Coronary artery (tissue), 2 donors: ENCODE measurements around the gene MAP6.
A peak's percentile ranks its signal among the peaks of the same experiment; 100 is the strongest.

Experiments
- DNase-seq: peaks from one replicate; pipeline ENCODE4 v3.0.0-alpha.2; 2017; ENCODE audit warnings: low spot score
- H3K27ac ChIP-seq, 2 donors: fragments of 200-600 bp; sonication (generic); one replicate each; pipeline ENCODE4 v1.5.1; 2016 to 2019
- H3K4me3 ChIP-seq: fragments of 200-600 bp; sonication (generic); 2 replicates; pipeline ENCODE4 v1.5.1; 2016; ENCODE audit warnings: mild to moderate bottlenecking, moderate library complexity
- CTCF ChIP-seq: fragments of 200-600 bp; sonication (generic); IDR thresholded peaks from one replicate; pipeline ENCODE4 v1.5.1; 2019; ENCODE audit warnings: antibody characterized with exemption

The MAP6 gene

DNA sequence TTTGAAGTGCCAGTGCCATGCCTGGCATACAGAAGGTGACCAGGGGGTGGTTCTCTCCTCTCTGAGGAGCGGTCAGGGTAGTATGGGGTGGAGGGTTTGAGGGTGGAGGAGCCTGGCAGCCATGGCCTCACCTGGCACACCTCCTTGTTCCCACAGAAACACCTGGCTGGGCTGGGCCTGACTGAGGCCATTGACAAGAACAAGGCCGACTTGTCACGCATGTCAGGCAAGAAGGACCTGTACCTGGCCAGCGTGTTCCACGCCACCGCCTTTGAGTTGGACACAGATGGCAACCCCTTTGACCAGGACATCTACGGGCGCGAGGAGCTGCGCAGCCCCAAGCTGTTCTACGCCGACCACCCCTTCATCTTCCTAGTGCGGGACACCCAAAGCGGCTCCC is 97.2 kb downstream of the MAP6 start:
- Histone ChIP-seq H3K27ac (peak overlapping the region in 1 of 2 donors; percentile 6), H3K4me3 (no peak overlapping the region)
- no peak for TF ChIP-seq CTCF
- DNase-seq = no peak

DNA sequence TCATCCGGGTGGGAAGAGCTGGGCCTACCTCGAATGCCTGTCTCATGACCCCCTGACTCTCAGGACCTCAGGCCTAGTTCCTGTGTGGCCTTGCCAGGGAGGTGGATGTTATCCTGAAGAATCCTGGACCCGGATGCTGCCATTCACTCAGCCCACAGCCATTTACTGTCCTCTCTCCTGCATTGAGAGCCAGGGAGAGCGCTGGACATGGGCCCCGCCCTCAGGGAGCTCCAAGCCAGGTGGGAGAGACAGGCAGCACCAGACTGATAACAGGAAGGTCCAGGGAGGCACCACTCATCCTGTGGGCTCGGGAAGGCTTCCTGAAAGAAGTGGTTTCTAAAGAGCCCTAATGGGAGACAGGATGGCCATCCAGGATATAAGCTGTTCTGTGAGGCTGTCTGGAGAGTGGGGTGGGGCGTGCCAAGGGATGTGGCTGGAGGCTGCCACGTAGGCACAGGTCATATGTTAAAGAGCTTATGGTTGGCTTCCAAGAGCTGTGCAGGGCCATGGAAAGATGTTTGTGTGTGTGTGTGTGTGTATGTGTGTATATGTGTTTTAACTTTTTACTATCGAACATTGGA is 98.2 kb downstream of the MAP6 start:
- TF ChIP-seq CTCF = no peak
- Histone ChIP-seq H3K27ac (peak overlapping the region in 1 of 2 donors; percentile 49), H3K4me3 (no peak overlapping the region)
- no peak for DNase-seq

DNA sequence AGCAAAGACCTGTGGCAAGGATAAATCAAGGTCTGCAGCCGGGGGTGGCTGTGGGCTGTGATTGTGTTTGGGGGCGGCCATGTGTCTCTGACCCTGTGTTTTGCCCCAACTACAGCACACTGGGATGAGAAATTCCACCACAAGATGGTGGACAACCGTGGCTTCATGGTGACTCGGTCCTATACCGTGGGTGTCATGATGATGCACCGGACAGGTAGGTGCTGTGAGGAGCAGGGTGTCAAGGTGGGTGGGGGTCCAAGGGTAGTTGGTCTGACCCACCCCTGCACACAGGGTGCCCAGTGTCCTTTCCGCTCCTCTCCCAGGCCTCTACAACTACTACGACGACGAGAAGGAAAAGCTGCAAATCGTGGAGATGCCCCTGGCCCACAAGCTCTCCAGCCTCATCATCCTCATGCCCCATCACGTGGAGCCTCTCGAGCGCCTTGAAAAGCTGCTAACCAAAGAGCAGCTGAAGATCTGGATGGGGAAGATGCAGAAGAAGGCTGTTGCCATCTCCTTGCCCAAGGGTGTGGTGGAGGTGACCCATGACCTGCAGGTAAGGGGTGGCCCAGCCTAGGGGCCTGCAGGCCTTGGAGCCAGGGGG is 100.1 kb downstream of the MAP6 start:
- no peak overlapping the region for H3K4me3 ChIP-seq
- no peak for DNase-seq
- H3K27ac ChIP-seq = no peak overlapping the region
- no peak for TF ChIP-seq CTCF

DNA sequence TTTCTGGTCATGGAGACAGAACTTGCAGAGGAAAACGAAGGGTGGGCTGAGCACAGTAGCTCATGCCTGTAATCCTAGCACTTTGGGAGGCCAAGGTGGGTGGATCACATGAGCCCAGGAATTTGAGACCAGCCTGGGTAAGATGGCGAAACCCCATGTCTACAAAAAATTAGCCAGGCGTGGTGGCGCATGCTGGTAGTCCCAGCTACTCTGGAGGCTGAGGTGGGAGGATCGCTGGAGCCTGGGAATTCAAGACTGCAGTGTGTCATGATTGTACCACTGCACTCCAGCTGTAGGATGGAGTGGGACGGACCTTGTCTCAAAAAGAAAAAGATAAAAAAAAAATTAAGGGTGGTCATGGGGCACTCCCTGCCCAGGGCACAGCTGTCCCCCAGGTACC is 100.9 kb downstream of the MAP6 start:
- Histone ChIP-seq H3K27ac (peak overlapping the region in 1 of 2 donors; percentile 17), H3K4me3 (no peak overlapping the region)
- DNase-seq = no peak
- TF ChIP-seq CTCF = no peak

DNA sequence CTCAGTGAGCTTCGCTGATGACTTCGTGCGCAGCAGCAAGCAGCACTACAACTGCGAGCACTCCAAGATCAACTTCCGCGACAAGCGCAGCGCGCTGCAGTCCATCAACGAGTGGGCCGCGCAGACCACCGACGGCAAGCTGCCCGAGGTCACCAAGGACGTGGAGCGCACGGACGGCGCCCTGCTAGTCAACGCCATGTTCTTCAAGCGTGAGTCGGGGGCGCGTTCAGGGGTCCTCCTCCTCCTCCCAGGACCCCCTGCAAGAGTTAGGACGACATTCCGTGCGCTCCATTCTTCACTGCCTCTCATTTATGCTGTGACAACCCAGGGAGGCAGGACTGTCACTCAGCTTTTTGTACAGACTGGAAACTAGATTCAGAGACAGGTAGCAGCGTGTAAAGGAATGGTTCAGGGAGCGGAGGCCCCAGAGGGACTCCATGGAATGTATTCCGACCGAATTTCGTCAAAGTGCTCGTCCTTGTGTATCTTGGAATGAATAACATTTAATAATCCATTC is 102.0 kb downstream of the MAP6 start:
- TF ChIP-seq CTCF = no peak
- Histone ChIP-seq H3K27ac (peak overlapping the region in 1 of 2 donors; percentile 42), H3K4me3 (peak overlapping the region; percentile 42)
- no peak for DNase-seq

DNA sequence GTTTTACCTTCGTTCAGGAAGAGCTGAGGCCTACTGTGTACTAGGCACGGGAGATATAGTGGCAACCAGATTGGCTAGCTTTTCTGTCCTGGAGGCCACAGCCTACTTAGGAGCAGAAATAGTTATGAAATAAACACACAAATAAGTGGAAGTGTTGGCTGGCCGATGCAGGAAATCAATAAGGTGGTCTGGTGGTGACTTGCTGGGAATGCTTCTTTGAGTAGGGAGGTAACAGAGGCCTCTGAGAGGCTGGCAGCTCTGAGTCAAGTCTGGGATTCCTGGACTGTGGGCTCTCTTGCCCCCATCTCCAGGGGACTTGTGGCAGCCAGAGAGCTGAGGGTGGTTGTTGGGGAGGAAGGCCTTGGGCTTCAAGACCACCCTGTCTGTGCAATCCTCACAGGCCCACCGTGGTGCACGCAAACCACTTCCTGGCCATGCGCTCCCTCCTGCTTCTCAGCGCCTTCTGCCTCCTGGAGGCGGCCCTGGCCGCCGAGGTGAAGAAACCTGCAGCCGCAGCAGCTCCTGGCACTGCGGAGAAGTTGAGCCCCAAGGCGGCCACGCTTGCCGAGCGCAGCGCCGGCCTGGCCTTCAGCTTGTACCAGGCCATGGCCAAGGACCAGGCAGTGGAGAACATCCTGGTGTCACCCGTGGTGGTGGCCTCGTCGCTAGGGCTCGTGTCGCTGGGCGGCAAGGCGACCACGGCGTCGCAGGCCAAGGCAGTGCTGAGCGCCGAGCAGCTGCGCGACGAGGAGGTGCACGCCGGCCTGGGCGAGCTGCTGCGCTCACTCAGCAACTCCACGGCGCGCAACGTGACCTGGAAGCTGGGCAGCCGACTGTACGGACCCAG is 102.7 kb downstream of the MAP6 start:
- no peak for DNase-seq
- Histone ChIP-seq H3K4me3 (peak overlapping the region; percentile 88), H3K27ac (peak overlapping the region; percentile 95 to 99)
- no peak for TF ChIP-seq CTCF
